Stimulated activated CD4-positive, alpha-beta T cell treated with anti-CD3 and anti-CD28 coated beads, Interleukin-4, amount 100 ng/mL, for 48 hours (primary cell): ENCODE measurements around the gene AR.

Source experiments
- DNase-seq, 2 donors: peaks; one replicate each; pipeline ENCODE4 v3.0.0-alpha.2; 2020; ENCODE audit warnings: low read depth in 2 of 2

AR gene

GRCh38 chrX:67568769-67569168 lies 24.9 kb downstream of the AR start:
- no peak for DNase-seq

GRCh38 chrX:67570839-67571238 lies 27.0 kb downstream of the AR start:
- no peak for DNase-seq

DNA sequence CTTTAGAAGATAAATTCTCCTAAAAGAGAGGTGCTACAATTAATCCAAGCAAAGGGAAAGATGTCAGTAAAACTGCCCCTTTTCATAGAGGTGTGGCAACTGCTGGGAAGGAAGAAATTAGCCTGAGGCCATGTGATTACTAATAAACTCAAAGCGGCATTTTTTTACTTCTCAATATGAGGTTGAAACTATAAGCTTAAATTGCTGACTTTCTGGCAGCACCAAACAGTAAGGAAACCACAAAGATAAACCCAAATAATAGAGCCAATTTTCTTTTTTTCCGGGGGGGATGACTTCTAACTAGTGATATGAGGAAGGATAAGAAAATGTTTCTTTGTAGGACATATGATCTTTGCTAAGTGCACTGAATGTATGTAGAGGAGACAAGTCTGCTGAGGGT lies 30.9 kb downstream of the AR start:
- DNase-seq = no peak

DNA sequence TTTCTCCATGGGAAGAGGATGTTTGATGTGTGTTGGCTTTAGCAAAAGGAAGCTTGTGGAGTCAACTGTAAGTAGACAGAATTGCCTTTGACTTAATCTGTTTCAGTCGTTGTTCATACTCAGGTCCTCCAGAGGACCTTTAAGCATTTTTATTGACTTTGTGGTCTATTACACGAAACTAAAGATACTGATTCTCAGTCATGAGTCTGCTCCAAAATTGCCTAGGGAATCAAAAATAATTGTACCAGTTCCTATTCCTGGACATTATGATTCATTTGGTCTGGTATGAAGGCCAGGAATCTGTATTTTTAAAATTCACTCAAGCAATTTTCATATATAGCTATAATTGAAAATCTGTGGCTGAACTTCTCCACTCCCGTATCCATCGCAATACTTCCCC lies 38.6 kb downstream of the AR start:
- DNase-seq = no peak

GRCh38 chrX:67583171-67583570 lies 39.4 kb downstream of the AR start:
- DNase-seq = no peak

GRCh38 chrX:67585401-67585800 lies 41.6 kb downstream of the AR start:
- no peak for DNase-seq

DNA sequence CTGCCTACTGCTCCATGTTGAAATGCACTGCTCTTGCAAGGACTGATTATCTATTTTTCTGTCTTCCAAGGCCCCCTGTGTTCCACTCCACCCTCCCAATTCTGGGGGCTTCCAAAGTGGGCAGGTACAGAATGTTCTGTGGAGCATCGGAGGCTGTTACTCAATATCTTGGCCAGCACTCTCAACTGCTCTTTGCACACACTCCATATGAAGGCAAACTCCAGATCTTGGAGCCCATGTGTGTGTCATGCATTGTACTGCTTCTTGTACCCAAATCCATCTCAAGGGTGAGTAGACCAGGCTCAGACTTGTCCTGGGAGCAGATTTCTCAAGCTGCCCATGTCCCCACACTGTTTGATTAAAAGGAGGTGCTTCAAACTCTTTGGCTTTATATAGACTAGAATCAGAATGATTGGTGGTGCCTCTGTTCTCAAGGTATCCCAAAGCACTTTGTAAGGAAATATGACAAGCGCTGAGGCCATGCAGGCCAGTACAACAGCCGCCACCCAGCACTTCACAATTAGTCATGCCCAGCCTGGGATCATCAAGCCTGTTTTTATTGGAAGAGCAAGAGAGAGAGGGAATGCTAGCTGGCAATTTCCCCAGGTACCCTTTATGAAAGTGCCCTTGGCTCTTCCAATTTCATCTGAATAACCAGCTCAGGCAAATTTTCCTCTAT lies 44.3 kb downstream of the AR start:
- DNase-seq = no peak

GRCh38 chrX:67596839-67597790 lies 53.3 kb downstream of the AR start:
- no peak for DNase-seq

DNA sequence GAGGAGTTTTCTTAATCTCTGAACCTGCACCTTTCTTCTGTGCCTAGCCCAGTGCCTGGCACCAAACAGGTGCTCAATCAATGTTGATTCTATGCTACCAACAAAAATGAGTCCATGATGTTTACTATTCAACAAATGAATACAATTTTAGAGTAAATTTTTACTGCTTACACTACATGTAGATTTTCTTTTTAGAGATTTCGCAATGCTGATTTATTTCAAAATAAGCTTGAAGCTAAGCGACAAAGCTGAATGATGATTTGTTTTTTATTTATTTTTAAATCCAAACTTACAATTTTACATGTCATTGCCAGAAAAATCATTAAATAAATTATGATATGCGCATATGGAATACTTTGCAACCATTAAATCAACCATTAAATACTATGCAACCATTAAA lies 55.7 kb downstream of the AR start:
- no peak for DNase-seq

DNA sequence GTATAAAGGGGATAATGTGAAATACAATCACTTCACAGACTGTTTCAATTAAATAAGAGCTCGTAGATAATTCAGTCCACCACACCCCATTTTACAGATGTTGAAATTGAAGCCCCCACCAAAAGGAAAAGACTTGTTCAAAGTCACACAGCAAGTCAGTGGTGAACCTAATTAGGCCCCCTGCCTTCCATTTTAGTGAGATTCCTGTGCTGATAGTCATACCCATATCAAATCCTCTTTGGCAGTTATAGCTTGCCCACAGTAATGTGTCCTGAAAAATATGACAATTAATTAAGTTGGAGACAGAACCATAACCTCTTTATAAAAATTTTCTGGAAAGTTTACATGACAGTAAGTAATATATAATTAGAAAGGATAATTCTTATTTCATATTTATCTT lies 58.0 kb downstream of the AR start:
- DNase-seq = no peak

DNA sequence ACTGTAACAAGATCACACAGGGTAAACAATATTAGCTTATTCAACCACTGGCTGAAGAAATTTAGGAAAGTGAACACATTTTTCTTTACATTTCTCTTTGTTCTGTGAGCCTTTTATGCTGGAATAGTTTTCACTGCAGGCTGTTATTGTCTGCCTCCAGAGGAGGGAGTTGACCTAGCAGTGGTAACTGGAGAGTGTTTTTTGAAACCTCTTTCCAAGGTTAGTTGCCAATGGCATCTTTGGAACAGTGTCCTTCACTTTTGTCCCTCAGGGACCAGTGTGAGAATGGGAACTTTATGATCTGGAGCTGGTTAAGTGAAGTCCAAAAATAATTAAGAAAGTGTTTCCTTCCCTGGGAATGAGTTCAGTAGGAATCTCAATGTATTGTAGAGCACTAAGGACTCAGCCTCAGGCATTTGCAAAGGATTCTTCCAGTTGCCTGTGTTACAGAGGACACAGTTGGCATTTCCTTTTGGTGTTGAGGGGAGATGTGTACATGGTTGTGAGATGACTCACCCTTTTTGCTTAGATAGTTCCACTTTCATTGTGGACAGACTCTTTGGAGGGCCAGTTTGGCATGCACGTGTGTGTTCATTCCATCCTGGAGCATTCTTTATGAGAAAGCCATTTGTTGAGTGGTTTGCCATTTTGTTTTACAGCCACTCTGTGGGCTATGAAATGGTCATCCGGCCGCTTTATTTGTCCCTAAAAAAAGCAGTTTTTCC lies 61.3 kb downstream of the AR start:
- no peak for DNase-seq

DNA sequence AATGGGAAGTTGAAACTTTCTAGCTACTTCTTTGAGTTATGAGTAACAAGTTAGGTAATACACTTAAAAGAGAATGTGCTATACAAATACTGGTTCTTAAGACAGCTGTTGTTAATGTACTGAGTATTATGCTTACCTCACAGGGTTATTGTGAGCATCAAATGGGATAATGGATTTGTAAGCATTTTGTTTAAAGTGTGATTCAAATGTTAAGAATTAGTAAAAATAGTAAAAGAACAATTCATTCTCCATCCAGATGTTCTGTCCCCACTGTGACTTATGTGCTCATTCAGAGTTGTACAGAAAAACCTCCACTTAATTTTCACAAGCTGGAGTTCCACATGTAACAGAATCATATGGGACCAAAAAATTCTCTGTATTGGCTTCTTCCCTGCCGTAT lies 63.6 kb downstream of the AR start:
- DNase-seq = no peak

DNA sequence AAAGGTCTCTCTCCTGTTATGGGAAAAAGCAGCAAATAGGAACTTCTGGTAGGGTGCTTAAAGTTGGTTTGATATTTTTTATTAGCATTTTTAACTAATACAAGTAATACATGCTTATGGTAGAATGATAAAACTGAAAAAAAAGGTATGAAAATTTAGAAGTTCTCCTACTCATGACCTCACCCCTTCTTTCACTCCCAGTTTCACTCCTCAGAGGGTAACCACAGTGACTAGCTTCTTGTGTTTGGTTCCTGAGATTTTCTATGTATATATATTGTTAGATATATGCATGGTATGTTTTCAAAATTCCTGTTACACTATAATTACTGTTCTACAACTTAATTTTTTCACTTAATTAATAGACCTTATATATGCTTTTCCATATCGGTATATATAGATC lies 66.5 kb downstream of the AR start:
- no peak for DNase-seq

DNA sequence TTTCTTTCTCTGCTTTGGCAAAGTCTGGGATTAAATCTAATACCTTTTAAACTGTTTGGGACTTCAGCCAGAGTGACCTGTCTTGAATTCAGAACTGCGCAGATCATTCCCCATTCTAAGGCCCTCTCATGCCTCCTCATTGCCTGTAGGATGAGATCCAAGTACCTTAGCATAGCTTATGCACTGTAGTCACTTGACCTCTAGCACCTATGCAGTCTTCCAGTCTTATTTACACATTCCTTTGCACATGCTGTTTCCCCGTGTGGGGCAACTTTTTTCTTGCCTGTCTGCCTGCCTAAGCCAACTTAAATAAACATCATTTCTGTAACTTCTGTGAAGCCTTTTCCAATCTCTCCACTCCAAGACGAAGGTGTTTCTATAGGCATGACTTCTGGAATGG lies 68.4 kb downstream of the AR start:
- no peak for DNase-seq

DNA sequence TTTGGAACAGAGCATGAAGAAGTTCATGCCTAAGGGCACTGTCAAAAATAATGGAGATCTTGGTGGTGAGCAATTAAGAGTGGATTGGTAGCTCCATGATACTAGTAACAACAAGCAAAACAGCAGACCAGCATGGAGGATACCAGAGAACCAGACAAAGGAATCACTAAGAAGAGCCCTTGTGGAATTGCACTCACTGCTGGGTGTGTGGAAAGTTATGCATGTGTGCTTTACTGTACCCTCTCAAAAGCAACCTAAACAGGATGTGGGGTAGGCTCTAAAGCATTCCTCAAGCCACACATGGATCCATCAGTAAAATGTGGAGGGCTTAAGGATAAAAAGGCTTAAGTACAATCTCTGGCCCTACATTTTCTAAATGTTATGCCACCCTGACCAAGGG lies 69.5 kb downstream of the AR start:
- DNase-seq = no peak

GRCh38 chrX:67613996-67614395 lies 70.2 kb downstream of the AR start:
- no peak for DNase-seq

DNA sequence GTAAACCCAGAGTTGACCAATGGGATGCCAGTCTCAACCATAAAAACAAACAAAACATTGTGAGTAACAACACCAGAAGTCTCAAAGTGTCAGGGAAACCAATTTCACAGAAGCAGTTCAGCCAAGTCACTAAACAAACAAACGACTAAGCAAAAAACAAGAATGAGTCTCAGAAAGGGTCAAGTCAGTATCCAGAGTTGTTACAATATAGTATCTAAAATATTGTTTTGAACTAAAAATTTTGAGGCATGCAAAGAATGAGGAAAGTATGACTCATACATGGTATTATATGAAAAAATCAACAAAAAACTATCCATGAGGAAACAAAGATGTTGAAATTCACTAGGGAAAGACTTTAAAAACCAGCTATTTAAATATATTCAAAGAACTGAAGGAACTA lies 70.6 kb downstream of the AR start:
- no peak for DNase-seq

DNA sequence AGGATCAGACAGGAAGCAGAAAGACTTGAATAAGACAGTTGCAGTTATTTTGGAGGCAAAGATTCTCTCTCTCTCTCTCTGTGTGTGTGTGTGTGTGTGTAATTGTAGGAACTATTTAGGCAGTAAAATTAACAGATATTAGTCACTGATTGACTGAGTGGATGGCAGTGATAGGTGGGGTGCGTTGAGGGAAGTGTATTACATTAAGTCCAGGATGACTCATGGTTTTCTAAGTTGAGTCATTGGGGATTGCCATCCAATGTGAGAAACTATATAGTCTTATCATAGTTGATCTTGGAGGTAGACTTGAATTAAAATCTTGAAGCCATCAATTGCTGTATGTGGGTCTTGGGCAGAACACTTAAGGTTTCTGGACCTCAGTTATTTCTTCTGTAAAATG lies 75.4 kb downstream of the AR start:
- no peak for DNase-seq

DNA sequence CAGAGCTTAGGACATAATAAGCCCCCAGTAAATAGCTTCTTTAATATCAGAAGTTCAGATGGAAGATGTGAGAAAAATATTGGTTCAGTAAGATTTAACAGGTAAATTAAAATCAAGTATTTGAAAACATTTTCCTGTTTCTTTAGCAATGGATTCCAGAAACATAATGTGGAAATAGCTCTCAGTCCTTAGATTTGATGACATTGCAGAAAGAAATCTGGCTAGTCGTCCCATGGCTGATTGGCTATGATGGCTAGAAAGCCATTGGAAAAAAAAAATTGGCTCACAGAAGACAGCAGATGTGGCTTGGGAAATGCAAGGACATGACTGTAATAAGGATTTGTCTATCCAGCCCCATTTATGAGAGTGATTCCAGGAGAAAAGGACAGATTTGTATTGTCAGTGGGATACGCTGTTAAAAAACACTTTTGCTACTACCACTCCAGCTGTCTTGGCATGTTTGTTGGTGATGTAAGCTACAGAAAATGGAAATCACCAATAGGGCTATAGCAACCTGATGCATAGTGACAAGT lies 78.3 kb downstream of the AR start:
- no peak for DNase-seq

- no peak for DNase-seq
Observed at GRCh38 chrX:67624325-67624724, 80.5 kb downstream of the AR start.

DNA sequence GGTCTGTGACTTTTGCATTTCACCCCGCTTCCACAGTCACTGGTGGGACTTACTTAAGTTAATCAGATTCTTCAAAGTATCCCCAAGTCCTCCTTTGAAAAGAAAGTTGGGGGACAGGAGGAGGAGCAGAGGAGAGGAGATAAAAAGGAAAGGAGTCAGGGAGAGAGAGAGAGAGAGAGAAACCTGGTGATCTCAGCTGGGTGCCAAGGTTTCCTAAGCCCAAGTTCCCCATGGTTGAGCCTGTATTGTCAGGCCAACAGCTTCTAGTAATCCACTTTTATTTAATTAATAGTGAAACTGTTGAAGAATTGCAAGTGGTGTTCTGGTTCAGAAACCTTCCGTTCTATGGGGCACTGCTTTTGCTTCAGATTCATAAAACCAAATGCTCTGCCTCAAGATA lies 91.6 kb downstream of the AR start:
- no peak for DNase-seq

GRCh38 chrX:67636532-67636931 lies 92.7 kb downstream of the AR start:
- no peak for DNase-seq
